ENCODE data around the gene RHOBTB3. TPM values are rescaled to one million over a fixed set of nuclear protein-coding genes. Genes with fewer than 3 reads are reported as not detected.
"Not testable (repeated sequence)": the region's sequence is repeated elsewhere in the genome, so short reads cannot be mapped to it uniquely, and the experiment has no call there.

Gene RHOBTB3
- total RNA-seq, 1 experiment from 2014 or later = 6.8 TPM

- H3K4me2 ChIP-seq (ENCODE audit: insufficient read depth, insufficient read length, low read length) = no peak overlapping the region
- H3K27ac ChIP-seq (ENCODE audit: insufficient read length, low read depth, low read length) = no peak overlapping the region
- H3K4me1 Mint-ChIP-seq = peaks cover 51 to 54% of the 10 kb centered on the region in 2 experiments
- H3K9me3 ChIP-seq (ENCODE audit: control insufficient read depth, low read depth, low read length) = no peaks in the 10 kb centered on the region
- no peak overlapping the region for H3T11ph ChIP-seq (ENCODE audit: low read length)
- H3K4me3 Mint-ChIP-seq = no peak overlapping the region
- no peak overlapping the region for H2AK5ac ChIP-seq (ENCODE audit: insufficient read length, low read length)
- H4K8ac ChIP-seq (replicated peaks; ENCODE audit: insufficient read length, low read depth, low read length) = no peak overlapping the region
- no peak overlapping the region for H3K4ac ChIP-seq (ENCODE audit: low read depth, low read length)
- WGBS (ENCODE audit: extremely low coverage, insufficient read length, low lambda C conversion rate) = no CpG with 5 or more reads among the region's 6 CpGs
- no peaks in the 10 kb centered on the region for H3K79me2 ChIP-seq (ENCODE audit: insufficient read depth, low read length)
- no peaks in the 10 kb centered on the region for H3K23me2 ChIP-seq (ENCODE audit: insufficient read length, low read depth, low read length, poor library complexity, severe bottlenecking)
- H3K9ac ChIP-seq (ENCODE audit: extremely low read depth, insufficient read length, low read length) = no peak overlapping the region
- no peak overlapping the region for H2BK12ac ChIP-seq (ENCODE audit: insufficient read length, low read depth, low read length)
- H3K27ac Mint-ChIP-seq = peak overlapping the region in 1 of 3 experiments; percentile 4; a peak in 1 of 7 replicates
- no peak overlapping the region for H3K14ac ChIP-seq (ENCODE audit: insufficient read depth, low read length)
- H3K79me1 ChIP-seq (ENCODE audit: insufficient read depth, low read depth, low read length, poor library complexity, severe bottlenecking) = no peaks in the 10 kb centered on the region
- no peak for TF ChIP-seq CTCF (conservative IDR thresholded peaks at IDR 0.05)
- DNase-seq = no peak
- no peak overlapping the region for H3K18ac ChIP-seq (ENCODE audit: insufficient read length, low read depth, low read length)
- no peak overlapping the region for H4K5ac ChIP-seq (ENCODE audit: insufficient read length, low read depth, low read length)
- H3K9me3 Mint-ChIP-seq = no peaks in the 10 kb centered on the region
- peaks cover 0 to 8% (median 5%) of the 10 kb centered on the region in 3 experiments; a peak in 3 of 7 replicates for H3K36me3 Mint-ChIP-seq (ENCODE audit: insufficient read depth in 1 of 3, low read depth in 3 of 3)
- H3K27me3 ChIP-seq (ENCODE audit: insufficient read depth, low read length) = no peaks in the 10 kb centered on the region
- no peak overlapping the region for H2BK5ac ChIP-seq (ENCODE audit: insufficient read length, low read length)
- H2AFZ ChIP-seq (ENCODE audit: low read length) = no peak overlapping the region
- no peak overlapping the region for H3K23ac ChIP-seq (ENCODE audit: insufficient read length, low read depth, low read length)
- H3K27me3 Mint-ChIP-seq (ENCODE audit: low read depth) = peaks cover 2% of the 10 kb centered on the region; the same call in 1 of the 2 replicates
- no peak overlapping the region for H2BK20ac ChIP-seq (ENCODE audit: low read depth, low read length, poor library complexity, severe bottlenecking)
- peaks cover 2% of the 10 kb centered on the region for H3K4me1 ChIP-seq (ENCODE audit: insufficient read depth, low read length)
- no peak overlapping the region for H3K56ac ChIP-seq (ENCODE audit: insufficient read length, low read depth, low read length)
- no peaks in the 10 kb centered on the region for H4K20me1 ChIP-seq (ENCODE audit: control insufficient read depth, insufficient read depth, insufficient read length)
- H2BK120ac ChIP-seq (ENCODE audit: low read depth, low read length, poor library complexity, severe bottlenecking) = no peak overlapping the region
- no peak overlapping the region for H2BK15ac ChIP-seq (ENCODE audit: low read depth, low read length)
- H4K91ac ChIP-seq (ENCODE audit: insufficient read length, low read depth, low read length) = no peak overlapping the region
These were observed 80.9 kb downstream of the RHOBTB3 start for GRCh38 chr5:95812074-95812471.

GRCh38 chr5:95813035-95813434, 81.9 kb downstream of the RHOBTB3 start:
- H2BK120ac ChIP-seq (ENCODE audit: low read depth, low read length, poor library complexity, severe bottlenecking); DNase-seq; H3K9ac ChIP-seq (ENCODE audit: extremely low read depth, insufficient read length, low read length); H3K18ac ChIP-seq (ENCODE audit: insufficient read length, low read depth, low read length); H2BK12ac ChIP-seq (ENCODE audit: insufficient read length, low read depth, low read length); H2AFZ ChIP-seq (ENCODE audit: low read length); H3K14ac ChIP-seq (ENCODE audit: insufficient read depth, low read length); H3K27ac Mint-ChIP-seq; H3T11ph ChIP-seq (ENCODE audit: low read length); H2AK5ac ChIP-seq (ENCODE audit: insufficient read length, low read length); H3K4ac ChIP-seq (ENCODE audit: low read depth, low read length); H4K8ac ChIP-seq (replicated peaks; ENCODE audit: insufficient read length, low read depth, low read length); H3K27ac ChIP-seq (ENCODE audit: insufficient read length, low read depth, low read length); H3K23ac ChIP-seq (ENCODE audit: insufficient read length, low read depth, low read length); H3K4me1 ChIP-seq (ENCODE audit: insufficient read depth, low read length); H3K4me3 Mint-ChIP-seq; H3K56ac ChIP-seq (ENCODE audit: insufficient read length, low read depth, low read length); H3K4me2 ChIP-seq (ENCODE audit: insufficient read depth, insufficient read length, low read length); H3K9me3 Mint-ChIP-seq; H4K91ac ChIP-seq (ENCODE audit: insufficient read length, low read depth, low read length); H4K20me1 ChIP-seq (ENCODE audit: control insufficient read depth, insufficient read depth, insufficient read length); H3K23me2 ChIP-seq (ENCODE audit: insufficient read length, low read depth, low read length, poor library complexity, severe bottlenecking); H3K36me3 Mint-ChIP-seq (ENCODE audit: insufficient read depth in 1 of 3, low read depth in 3 of 3); H3K79me2 ChIP-seq (ENCODE audit: insufficient read depth, low read length); H3K79me1 ChIP-seq (ENCODE audit: insufficient read depth, low read depth, low read length, poor library complexity, severe bottlenecking); H2BK5ac ChIP-seq (ENCODE audit: insufficient read length, low read length); H3K27me3 Mint-ChIP-seq (ENCODE audit: low read depth); H2BK15ac ChIP-seq (ENCODE audit: low read depth, low read length); H3K9me3 ChIP-seq (ENCODE audit: control insufficient read depth, low read depth, low read length); H3K27me3 ChIP-seq (ENCODE audit: insufficient read depth, low read length); H4K5ac ChIP-seq (ENCODE audit: insufficient read length, low read depth, low read length); H2BK20ac ChIP-seq (ENCODE audit: low read depth, low read length, poor library complexity, severe bottlenecking): not testable (repeated sequence)
- WGBS (ENCODE audit: extremely low coverage, insufficient read length, low lambda C conversion rate) = no CpG with 5 or more reads among the region's 8 CpGs
- peaks cover 59 to 62% of the 10 kb centered on the region in 2 experiments for H3K4me1 Mint-ChIP-seq
